Heart left ventricle (tissue), 13 donors: ENCODE data around the gene LRIG1.

Source experiments
- CTCF ChIP-seq, 12 donors: fragments of 200-600 bp; sonication (generic) in 4 of 12; IDR thresholded peaks; one replicate each; pipeline versions ENCODE4 v1.5.0 to v1.8.0; 2018 to 2022; ENCODE audit warnings: antibody characterized with exemption in 12 of 12, mild to moderate bottlenecking in 5 of 12
- POLR2A ChIP-seq, 2 donors: fragments of 450-650 bp; IDR thresholded peaks; one replicate each; pipeline ENCODE4 v1.6.1; 2017; ENCODE audit warnings: antibody characterized with exemption in 2 of 2, mild to moderate bottlenecking in 2 of 2, moderate library complexity in 2 of 2
- donor health status: ischemic (EF 13 %, LVEDD 7.1; RV severe dilation, severe dysfunction).
- donor health status: DM: no; HTN: yes; CAD: no.
- donor health status: DM: no; HTN: no; CAD: no.
- donor health status: ischemic (EF 25% LVEDD 6.9; RV normal size, moderate dysfunction).
- donor health status: ischemic (EF 25% LVEDD 5.7; RV mildly dilated, moderate dysfunction).
- donor health status: ischemic (EF 35%, LVEDD 5.7; RV mildly dilated, moderate dysfunction).
- donor health status: nonischemic (EF 11% LVEDD 7.7; RV severe dilation, severe dysfunction).
- donor health status: DM: yes; HTN: yes; CAD: no.
- donor health status: PGD.
- donor health status: ischemic (EF 29% LVEDD 5.4; RV normal size, mild dysfunction).
- donor health status: nonischemic (EF 23%, LVEDD 6.1; RV moderate dilation, normal function).

- no peak for TF ChIP-seq POLR2A (IDR thresholded peaks at IDR 0.05)
- TF ChIP-seq CTCF (IDR thresholded peaks at IDR 0.05) = no peak
Measured at GRCh38 chr3:66435989-66436388, 64.8 kb downstream of the LRIG1 start.
